NOMO-1 (cell line): ENCODE results near the gene ARHGAP6.

Experiments used
- DNase-seq, 2 experiments: peaks; one replicate each; lab custom pipeline; 2025; ENCODE audit not compliant: unreplicated experiment in 2 of 2; lab: John Stamatoyannopoulos, UW

ARHGAP6 gene, protein sequence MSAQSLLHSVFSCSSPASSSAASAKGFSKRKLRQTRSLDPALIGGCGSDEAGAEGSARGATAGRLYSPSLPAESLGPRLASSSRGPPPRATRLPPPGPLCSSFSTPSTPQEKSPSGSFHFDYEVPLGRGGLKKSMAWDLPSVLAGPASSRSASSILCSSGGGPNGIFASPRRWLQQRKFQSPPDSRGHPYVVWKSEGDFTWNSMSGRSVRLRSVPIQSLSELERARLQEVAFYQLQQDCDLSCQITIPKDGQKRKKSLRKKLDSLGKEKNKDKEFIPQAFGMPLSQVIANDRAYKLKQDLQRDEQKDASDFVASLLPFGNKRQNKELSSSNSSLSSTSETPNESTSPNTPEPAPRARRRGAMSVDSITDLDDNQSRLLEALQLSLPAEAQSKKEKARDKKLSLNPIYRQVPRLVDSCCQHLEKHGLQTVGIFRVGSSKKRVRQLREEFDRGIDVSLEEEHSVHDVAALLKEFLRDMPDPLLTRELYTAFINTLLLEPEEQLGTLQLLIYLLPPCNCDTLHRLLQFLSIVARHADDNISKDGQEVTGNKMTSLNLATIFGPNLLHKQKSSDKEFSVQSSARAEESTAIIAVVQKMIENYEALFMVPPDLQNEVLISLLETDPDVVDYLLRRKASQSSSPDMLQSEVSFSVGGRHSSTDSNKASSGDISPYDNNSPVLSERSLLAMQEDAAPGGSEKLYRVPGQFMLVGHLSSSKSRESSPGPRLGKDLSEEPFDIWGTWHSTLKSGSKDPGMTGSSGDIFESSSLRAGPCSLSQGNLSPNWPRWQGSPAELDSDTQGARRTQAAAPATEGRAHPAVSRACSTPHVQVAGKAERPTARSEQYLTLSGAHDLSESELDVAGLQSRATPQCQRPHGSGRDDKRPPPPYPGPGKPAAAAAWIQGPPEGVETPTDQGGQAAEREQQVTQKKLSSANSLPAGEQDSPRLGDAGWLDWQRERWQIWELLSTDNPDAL (N-terminal part only)

DNA sequence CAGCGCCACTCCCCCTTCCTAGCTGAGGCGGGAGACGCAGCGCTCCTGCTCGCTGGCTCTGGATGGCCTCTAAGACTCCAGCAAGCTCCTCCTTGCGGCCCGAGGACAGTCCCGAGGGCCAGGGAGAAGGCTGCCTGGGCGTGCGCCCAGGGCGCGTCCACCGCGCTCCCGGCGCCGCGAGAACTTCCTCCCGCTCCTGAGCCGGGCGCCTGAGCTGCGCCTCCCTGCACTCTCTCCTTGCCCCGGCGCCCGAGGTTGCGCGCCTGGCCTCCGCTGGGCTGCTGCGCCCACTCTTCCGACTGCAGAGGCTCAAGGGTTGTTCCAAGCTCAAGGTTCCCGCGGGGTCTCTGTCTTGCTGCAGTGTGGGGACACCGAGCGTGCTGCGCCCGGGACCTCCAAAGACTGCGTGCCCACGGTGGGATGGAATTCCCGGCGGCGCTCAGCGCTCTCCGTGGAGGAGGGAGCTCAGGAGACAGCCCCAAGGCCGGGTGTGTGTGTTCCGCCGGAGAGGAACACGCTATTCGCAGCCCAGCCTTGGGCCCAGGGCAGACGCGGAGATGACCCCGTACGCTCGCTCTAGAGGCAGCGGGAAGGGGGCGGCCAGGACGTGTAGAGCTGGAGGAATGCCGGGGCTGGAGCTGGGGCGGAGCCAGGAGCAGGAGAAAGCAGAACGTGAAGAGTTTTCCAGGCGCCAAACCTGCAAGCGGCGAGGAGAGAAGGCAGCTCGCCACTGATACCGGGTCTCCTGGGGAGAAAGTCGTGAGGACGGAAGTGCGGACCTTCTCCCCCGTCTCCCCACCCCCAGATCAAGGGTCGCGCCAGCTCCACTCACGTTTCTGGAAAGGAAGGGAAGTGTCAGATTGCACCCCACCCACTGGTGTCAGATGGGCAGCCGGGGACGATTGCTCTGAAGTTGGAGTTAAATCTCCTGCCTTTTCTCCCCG, at the start of gene ARHGAP6:
Gene ARHGAP6, minus strand, starts transcription at position 753 of the 944 bp plus-strand sequence. CDS start 1,092 bp downstream, outside the sequence.
- DNase-seq: no peak

DNA sequence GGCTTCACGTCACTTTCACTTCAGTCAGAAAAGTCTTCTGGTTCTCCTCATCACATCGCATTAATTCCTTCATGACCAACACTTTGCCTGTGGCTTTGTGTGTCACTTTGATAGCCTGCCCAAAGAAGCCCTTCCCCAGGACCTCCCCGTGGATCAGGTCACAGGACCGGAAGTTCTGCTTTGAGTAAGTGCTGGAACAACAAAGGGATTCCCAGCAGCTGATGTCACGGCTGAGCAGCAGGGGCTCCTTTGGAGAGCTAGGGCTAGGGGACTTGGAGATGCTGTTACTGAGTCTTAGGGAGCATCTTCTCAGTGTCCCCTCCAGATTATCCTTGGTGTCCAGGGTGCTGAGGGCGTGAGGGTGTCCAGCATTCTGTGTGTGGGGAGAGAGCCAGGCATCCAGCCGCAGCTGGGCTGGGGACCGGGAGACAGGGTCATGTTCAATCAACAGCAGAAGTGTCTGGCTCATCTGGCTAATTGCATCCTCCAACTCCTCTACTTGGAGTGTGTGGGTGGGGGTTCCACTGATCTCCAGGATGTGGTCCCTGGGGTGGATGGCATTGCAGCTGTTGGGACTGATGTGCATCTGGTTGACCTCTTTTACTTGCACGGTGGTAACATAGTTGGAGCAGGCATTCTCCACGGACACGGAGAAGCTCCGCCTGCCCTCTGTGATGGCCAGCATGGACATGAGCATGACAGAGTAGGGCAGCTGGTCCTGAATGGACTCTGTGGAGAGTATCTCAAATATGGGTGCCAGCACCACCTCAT, 39.2 kb upstream of the ARHGAP6 start:
- DNase-seq: no peak

DNA sequence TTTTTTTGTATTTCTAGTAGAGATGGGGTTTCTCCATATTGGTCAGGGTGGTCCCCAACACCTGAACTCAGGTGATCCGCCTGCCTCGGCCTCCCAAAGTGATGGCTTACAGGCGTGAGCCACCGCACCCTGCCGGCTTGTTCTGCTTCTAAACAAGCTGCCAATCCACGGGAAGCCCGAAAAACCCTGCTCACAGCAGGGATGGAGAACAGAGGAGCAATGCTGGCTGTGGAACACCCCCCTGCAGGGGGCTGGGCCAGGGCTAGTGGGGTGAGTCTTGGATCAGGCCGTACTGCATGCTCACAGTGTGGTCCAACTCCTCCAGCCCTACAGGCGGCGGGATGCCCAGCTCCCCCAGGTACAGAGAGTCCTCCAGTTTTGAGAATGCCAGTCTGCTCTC, 38.1 kb upstream of the ARHGAP6 start:
- no peak for DNase-seq

DNA sequence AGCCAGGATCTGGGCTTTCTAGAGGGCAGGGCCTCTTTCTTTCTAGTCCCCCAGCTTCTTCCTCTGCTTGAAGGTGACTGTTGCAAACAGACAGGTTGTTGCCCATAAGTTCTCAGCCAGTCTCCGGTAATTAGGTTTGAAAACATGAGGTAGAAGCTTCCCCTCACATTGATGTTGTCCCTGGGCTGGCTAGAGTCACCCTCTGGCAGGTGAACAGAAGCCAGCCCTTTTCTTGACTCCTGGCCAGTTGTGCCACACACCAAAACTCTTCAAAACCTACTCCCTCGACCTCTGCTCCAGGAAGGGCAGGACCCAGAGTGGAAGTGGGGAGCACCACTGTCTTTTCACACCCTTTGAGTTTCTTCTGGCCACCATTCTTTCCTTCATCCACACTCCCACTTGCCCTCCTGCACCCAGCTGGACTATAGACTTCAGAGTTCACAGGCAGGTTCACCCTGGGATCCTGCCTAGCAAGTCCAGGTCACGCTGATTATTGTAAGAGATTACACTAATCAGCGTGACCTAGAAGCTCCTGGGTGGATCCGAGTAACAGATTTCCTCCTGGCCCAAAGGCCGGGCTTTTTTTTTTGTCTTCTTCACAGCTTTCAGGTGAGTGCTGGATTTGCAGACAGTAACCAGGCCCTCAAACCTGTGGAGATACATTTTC, 37.4 kb upstream of the ARHGAP6 start:
- no peak for DNase-seq

DNA sequence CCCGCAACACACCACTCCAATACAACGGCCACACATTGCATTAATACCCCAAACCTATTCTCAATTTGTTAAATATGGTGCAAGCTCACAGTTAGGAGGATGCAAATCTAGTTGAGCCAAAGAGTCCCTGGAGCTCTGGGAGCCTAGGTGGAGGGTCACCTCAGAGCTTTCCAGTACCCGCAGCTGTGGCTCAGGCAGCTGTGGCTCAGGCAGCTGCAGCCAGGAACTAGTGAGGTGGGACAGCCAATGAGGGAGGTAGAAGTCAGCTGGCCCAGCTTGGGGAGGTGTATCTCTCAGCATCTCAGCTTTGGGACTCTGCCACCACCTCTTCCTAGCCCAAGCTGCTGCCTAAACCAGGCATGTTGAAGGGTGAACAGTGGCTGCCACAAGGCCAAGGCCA, 36.7 kb upstream of the ARHGAP6 start:
- no peak for DNase-seq

DNA sequence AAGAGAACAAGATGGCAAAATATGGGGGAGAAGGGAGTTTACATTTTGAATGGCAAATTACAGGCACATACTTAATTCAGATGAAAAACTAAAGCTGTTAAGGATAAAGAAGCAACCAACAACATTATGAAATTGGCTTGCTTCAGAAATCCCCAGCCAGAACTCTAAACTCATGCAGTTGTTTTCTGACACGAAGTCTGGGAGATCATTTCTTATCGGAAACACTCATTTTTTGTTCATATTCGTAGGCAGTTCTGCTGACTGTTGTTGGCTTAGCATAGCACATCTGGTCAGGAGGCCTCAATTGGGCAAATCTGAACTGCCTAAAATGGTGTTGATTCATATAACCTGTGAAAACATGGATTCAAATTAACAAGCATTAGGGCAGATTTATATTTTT, 33.0 kb upstream of the ARHGAP6 start:
- DNase-seq: no peak

DNA sequence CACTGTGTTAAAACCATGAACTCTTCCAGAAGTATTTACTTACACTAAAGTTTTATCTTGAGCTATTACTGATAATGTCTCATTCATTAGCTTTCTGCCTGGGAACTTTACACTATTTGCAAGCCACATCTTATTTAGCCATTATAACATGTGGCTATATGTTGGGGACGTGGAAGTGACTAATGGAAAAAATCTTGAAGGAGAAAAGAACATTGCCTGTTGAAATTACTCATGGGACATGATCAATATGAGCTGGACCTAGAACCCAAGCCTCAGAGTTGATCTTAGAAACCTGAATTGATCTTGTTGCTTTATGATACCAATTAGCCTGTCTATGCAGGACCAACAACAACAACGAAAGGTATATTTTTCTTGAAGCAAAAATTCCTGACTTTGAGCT, 22.5 kb upstream of the ARHGAP6 start:
- DNase-seq: no peak

DNA sequence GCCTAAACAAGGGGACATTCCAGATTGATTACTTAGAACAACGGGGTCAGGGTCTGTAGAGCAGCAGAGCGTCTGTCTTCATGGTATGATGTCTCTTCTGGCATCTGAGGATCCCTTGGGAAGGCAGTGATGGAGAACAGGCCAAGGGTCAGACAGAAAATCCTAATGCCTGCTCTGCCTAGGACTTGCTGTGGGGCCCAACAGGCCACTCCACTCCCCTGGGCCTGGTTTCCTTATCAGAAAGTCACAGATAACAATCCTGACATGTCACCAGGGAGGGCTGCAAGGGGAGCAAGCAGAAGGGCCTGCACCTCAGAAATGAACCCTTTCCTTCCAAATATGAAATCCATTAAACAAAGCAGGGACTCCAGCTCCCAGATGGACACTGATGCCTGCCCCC, 21.4 kb upstream of the ARHGAP6 start:
- DNase-seq: no peak

DNA sequence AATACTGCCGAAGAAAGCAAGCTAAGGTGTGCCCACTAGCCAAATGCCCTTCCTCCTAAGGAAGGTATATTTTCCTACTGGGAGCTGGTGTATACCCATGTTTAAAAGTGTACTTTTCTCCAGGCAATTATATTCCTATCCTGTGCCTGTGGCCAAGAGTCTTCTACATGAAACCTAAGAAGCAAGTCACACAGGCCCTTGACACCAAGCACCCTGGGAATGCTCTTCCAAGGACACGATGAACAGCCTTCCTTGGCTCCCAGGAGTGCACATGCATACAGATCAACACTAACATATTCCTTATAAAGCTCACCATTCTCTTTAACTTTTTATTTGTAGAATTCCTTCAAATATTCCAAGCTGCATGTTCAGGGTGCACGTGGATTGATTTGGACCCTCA, 17.3 kb upstream of the ARHGAP6 start:
- DNase-seq: no peak

DNA sequence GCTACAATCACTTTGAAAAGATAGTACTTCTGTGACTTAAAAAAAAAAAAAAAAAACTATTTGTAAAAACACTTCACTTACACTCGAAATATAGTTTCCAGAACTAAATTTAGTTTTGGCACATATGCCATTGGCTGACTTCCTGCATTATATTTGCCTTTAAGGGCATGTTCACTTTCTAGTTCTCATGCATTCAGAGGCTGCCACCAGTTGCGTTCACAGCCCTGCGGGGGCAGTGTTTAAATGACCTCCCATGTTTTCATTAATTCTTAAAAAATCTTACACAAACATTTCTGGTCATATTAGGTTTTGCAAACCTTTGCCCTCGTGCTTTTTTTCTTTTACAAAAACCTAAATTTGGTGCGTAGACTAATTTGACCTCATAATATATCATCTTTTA, 12.4 kb upstream of the ARHGAP6 start:
- no peak for DNase-seq

DNA sequence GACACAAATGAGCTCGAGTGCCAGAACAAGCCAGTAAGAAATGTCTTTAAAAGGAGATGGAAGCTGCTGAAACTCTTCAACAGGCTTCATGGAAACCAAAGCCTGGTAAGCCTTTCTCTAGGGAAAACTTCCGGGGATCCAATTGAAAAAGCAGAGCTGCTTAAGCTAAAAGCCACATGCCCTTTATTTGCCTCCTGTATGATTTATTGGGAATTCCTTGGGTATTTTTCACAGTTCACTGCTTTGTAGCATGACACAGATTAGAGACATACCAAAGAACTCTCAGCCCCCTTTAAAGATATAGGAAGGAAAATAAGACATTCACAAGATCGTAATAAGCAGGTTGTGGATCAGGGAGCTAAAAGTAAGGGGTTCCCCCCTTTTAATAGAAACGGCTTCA, 6.5 kb upstream of the ARHGAP6 start:
- DNase-seq: no peak

DNA sequence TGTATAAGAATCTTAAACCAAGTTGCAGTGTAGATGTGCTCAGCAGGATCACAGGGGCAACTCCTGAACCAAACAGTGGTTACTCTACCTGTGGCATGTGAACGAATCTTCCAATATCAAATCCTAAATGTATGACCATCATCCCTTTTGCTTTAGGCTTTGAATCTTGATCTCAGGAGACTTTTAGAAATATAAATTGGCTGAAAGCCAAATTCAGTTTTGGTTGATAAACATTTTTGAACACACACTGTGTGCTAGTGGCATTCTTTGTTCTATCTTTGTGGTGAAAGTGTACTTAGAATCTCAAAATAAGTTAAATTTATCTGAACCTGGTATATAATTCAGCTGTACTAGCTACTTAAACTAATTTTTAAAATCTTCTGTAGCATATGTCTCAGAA, 4.6 kb upstream of the ARHGAP6 start:
- no peak for DNase-seq

DNA sequence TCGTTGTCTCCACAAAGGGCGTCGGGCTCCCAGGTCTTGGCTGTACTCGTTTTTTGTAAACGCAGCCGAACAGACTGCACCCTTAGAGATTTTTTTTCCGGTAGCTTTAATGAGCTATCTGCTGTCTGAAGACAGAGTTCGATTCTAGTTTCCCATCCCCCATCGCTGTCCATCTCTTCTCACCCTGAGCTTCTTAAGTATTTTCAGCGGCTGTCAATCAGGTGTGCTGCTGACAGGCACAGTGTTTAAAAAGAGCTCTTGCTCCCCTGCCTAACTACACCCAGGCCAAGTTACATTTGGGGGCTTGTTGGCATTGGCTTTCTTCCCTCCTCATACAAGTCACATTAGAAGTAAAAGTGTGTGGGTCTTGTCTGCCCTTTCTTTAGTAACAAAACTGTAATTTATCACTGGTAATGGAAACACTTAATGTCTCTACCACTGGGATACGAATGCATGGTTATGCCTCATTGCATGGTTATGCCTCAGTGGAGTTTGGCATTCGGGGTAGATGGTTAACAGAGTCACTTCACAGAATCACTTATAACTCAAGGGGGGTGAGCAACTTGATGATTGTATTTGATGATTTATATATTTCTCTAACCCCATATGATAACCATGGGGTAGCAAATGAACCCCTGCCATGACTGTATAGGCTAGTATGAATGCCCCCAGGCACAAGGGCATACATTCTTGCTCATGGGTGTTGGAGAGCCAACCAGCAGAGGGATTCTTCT, 1.4 kb upstream of the ARHGAP6 start:
- DNase-seq: no peak

DNA sequence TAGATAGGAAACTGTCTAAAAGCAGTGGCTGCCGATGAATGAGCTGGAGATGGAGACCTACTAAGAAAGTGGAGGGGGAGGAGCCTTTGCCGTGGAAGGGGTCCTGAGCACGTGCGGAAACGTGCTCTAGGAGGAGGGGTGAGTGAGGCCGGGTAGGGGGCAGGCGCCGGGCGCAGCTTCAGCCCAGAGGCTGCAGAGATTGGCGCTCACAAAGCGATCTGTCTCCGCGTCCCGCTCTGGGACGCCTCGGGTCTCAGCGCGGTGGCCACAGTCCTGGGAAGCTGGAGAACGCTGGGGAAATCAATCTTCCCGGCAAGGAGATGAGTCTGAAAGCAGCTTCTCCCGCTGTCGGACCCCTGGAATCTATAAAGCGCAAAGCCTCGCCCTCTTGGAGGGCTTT, 444 bp upstream of the ARHGAP6 start:
- no peak for DNase-seq

DNA sequence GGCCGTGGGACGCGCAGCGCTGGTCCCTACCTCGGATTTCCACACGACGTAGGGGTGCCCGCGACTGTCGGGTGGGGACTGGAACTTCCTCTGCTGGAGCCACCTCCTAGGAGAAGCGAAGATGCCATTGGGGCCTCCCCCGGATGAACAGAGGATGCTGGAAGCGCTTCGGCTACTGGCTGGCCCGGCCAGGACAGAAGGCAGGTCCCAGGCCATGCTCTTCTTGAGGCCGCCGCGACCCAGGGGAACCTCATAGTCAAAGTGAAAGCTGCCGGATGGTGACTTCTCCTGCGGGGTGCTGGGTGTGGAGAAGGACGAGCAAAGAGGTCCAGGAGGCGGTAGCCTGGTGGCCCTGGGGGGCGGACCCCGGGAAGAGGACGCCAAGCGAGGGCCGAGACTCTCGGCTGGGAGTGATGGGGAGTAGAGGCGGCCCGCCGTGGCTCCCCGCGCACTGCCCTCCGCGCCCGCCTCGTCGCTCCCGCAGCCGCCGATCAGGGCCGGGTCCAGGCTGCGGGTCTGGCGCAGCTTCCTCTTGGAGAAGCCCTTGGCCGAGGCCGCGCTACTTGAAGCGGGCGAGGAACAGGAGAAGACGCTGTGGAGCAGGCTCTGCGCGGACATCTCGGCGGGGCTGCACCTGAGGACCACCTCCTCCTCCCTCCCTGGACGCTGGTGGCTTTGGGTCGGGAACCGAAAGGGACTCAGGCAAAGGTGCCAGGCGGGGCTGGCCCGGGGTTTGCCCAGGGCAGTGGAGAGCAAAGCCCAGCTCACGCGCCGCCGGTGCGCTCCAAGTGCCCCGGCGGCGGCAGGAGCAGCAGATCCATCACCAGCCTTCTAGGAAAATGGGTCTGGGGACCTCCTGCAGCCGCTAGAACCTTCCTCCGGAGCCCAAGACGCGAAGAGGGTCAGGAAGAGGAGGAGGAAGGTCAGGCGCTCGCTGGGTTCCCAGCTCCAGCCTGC, 1.2 kb downstream of the ARHGAP6 start:
- no peak for DNase-seq

DNA sequence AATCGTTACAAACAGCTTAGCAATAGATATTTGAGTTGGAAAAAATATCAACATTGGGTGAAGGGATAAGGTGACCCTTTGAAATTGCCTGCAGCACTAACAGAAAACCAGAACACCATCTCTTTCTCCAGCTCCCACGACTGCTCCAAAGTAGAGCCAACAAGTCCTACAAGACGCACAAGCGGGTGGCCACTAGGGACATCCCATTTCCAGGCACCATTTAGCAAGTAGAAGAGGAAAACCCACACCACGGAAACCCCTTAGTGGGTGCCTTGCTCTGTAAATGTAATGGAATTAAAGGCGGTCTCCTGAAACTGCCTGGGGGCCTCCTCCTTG, 1.9 kb downstream of the ARHGAP6 start:
- no peak for DNase-seq

DNA sequence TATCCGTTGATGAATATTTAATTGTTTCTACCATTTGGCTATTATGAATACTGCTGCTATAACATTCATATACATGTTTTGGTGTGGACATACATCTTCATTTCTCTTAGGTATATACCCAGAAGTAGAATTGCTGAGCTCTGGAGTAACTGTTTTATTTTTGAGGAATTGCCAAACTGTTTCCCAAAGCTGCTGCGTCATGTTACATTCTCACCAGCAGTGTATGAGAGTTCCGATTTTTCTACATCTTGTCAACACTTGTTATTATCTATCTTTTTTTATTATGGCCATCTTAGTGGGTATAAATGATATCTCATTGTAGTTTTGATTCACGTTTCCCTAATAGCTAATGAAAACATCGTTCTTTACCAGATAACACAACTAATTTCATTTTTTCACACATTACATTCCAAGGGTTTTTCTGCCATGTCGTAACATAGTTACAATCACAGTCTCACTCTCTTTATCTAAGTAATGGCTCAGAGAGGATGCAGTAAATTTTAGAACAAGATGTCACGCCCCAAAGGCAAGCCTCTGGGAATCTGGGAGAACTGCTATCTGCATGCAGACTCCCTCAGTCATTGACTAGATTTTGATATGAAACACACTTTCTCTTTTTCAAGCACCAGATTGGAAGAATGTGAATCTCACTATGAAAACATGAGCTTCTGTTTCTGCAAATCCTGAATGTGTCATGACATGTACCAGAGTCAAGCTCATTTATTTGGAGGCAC, 10.3 kb downstream of the ARHGAP6 start:
- no peak for DNase-seq
